GM18951 (cell line): ENCODE results near the gene C2CD2.
A peak's percentile ranks its signal among the peaks of the same experiment; 100 is the strongest.
"Not testable (repeated sequence)": the region's sequence is repeated elsewhere in the genome, so short reads cannot be mapped to it uniquely, and the experiment has no call there.

Experiments used
- POLR2A ChIP-seq: IDR thresholded peaks from 4 replicates; pipeline ENCODE4 v1.6.1; 2011; ENCODE audit warnings: mild to moderate bottlenecking; ENCODE audit not compliant: insufficient read length, insufficient read depth; ENCODE audit errors: extremely low read depth
- in situ Hi-C: fragments of 300-500 bp; cut with MboI; formaldehyde crosslinking; loops from one replicate; pipeline ENCODE4 v1.12.0; 2022; ENCODE audit warnings: low sequenced_read_pairs, mixed read lengths, inconsistent platforms; ENCODE audit not compliant: unreplicated experiment

C2CD2 gene

GRCh38 chr21:41953831-41954653 is at the start of gene C2CD2:
Gene C2CD2 (minus strand): TSS chr21:41954018. CDS start chr21:41953648, 370 bp downstream.
- in situ Hi-C loops = no loop called here
- TF ChIP-seq POLR2A = peak; percentile 74

DNA sequence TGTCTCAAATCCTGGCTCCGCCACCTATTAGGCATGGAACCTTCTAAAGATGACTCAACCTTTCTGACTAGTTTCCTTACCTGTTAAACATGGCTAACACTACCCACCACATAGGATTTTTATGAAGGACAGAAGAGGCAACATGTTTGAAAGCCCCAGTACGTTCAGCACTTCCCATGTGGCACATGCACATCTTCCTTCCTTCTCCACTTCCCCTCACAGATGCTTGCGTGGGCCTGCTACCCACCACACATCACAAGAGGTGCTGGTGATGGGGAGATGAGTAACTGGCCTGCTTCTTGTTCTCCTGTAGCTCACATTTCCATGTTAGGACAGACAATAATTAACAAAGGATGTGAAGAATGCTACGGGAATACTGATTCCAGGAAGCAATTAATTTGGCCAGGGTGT is 49.2 kb upstream of the C2CD2 start:
- in situ Hi-C loops = no loop called here
- TF ChIP-seq POLR2A = no peak

DNA sequence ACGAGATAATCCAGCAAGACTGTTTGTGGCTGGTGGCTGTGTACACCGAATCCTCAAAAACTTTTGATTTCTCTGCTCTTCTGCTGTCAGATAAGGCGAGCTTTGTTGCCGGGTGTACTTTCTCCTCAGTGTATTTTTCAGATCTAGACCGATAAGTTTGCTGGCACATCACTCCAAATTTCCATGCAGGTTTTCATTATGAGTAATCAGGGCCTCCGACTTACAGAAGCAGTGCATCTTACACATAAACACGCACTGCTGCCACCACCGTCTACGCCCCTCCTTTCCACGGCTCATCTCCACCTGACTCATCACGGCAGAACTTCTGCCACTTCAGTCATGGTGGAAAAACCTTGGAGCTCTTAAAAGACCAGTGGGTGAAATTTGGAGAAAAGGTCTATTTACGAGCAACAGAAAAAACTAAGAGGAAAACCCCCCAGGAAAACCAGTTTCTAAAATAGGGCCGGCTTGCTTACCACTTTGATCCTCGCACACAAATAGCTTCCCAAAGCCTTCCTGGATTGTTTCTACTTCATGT is 48.7 kb upstream of the C2CD2 start:
- in situ Hi-C loops = no loop called here
- TF ChIP-seq POLR2A = no peak

GRCh38 chr21:42001781-42002180 is 48.0 kb upstream of the C2CD2 start:
- in situ Hi-C loops = no loop called here
- TF ChIP-seq POLR2A = no peak

GRCh38 chr21:42000908-42001307 is 47.1 kb upstream of the C2CD2 start:
- in situ Hi-C loops = no loop called here
- no peak for TF ChIP-seq POLR2A

GRCh38 chr21:41997657-41998056 is 43.8 kb upstream of the C2CD2 start:
- in situ Hi-C loops = no loop called here
- no peak for TF ChIP-seq POLR2A

GRCh38 chr21:41995577-41995976 is 41.8 kb upstream of the C2CD2 start:
- in situ Hi-C loops = no loop called here
- no peak for TF ChIP-seq POLR2A

DNA sequence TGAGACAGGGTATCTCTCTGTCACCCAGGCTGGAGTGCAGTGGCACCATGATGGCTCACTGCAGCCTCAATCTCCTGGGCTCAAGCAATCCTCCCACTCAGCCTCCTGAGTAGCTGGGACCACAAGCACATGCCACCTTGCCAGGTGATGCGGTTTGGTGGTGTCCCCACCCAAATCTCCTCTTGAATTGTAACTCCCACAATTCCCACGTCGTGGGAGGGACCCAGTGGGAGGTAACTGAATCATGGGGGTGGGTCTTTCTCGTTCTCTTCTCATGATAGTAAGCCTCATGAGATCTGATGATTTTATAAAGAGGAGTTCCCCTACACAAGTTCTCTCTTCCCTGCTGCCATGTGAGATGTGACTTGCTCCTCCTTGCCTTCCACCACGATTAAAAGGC is 40.8 kb upstream of the C2CD2 start:
- in situ Hi-C loops = not testable (repeated sequence)

GRCh38 chr21:41993744-41994143 is 39.9 kb upstream of the C2CD2 start:
- in situ Hi-C loops = no loop called here
- no peak for TF ChIP-seq POLR2A

DNA sequence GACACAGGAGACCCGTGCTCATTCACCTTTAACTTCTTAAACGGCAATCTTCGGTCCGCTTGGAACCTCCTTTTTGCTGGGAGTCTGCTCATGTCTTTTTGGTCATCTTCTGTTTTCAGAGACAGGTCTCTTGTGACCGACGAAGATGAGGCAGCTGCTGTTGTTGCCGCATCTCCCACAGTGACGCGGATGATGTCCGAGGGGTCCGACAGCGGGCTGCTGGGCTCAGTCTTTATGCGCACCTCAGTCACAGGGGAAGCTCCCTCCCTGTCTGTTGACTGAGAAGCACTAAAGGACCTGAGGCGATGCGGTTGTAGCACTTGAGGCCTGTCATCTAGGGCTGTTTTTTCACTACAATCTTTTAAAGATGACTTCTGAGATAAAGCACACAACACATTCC is 38.8 kb upstream of the C2CD2 start:
- TF ChIP-seq POLR2A = no peak
- in situ Hi-C loops = no loop called here

- no peak for TF ChIP-seq POLR2A
- in situ Hi-C loops = no loop called here
Observed at GRCh38 chr21:41991659-41992058, 37.8 kb upstream of the C2CD2 start.

DNA sequence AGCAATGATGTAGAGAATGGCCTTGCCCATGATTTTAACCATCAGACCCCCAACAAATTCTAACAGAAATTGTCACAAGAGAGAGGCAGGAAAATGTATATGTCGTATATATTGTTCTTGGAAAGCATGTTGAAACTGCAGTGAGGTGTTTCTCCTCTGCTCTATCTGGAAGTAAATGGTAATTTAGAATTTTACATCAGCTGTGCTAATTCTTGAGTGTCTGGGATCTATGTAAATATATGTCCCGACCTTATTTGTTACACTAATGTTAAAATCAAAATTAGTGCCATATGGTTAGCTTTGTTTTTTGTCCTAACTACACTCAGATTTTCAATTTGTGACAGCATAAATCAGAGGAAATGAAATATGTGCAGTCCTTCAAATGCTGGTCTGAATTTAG is 35.9 kb upstream of the C2CD2 start:
- in situ Hi-C loops = no loop called here
- no peak for TF ChIP-seq POLR2A

DNA sequence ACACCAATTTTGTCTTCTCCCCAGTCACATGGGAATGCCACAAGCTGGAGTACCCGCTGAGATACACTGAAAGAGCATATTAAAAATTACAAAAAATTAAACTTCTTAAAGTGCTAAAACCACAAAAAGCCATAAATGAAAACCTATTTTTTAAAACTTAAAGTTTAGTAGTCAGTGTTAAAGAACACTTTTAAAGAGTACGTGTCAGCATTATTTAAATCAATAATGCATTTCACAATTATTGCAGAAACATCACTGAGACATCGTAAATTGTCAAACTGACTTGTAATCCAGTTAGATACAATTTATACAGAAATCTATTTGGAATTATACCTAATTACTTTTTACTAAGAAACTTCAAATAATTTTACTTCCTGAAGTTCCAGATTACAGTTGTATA is 33.5 kb upstream of the C2CD2 start:
- in situ Hi-C loops = no loop called here
- TF ChIP-seq POLR2A = no peak

GRCh38 chr21:41985662-41986416 is 32.0 kb upstream of the C2CD2 start:
- TF ChIP-seq POLR2A = no peak
- in situ Hi-C loops = no loop called here

GRCh38 chr21:41983229-41983628 is 29.4 kb upstream of the C2CD2 start:
- in situ Hi-C loops = no loop called here
- no peak for TF ChIP-seq POLR2A
